Nephron (organoid): Measurements from ENCODE around the gene KLHDC10.
A peak's percentile ranks its signal among the peaks of the same experiment; 100 is the strongest.
"Not testable (repeated sequence)": the region's sequence is repeated elsewhere in the genome, so short reads cannot be mapped to it uniquely, and the experiment has no call there.

Experiments
- H3K27ac Mint-ChIP-seq, 3 experiments: 2 replicates each; pipeline ENCODE4 v1.8.0; 2020; ENCODE audit warnings: mixed read lengths in 3 of 3, mild to moderate bottlenecking in 2 of 3, moderate library complexity in 1 of 3
- H3K27me3 Mint-ChIP-seq: 2 replicates; pipeline ENCODE4 v1.8.0; 2021; ENCODE audit warnings: low read depth, mild to moderate bottlenecking, moderate library complexity, mixed read lengths
- H3K36me3 Mint-ChIP-seq: 2 replicates; pipeline ENCODE4 v1.8.0; 2020; ENCODE audit warnings: low read depth, mixed read lengths
- H3K4me1 Mint-ChIP-seq: 2 replicates; pipeline ENCODE4 v1.8.0; 2020; ENCODE audit warnings: mixed read lengths
- H3K4me3 Mint-ChIP-seq, 3 experiments: 2 replicates each; pipeline ENCODE4 v1.8.0; 2020; ENCODE audit warnings: mild to moderate bottlenecking in 3 of 3, mixed read lengths in 3 of 3, moderate library complexity in 2 of 3
- H3K9me3 Mint-ChIP-seq: 2 replicates; pipeline ENCODE4 v1.8.0; 2020; ENCODE audit warnings: mixed read lengths
- CTCF ChIP-seq, 3 experiments: fragments of 200-600 bp; sonication (generic); IDR thresholded peaks; one replicate each; pipeline ENCODE4 v1.5.0; 2021; ENCODE audit warnings: antibody characterized with exemption in 3 of 3; ENCODE audit not compliant: unreplicated experiment in 3 of 3

KLHDC10 gene

GRCh38 chr7:130118801-130119200, 48.5 kb downstream of the KLHDC10 start:
- Mint-ChIP-seq H3K9me3 (no peaks in the 10 kb centered on the region), H3K36me3 (peaks cover 47% of the 10 kb centered on the region), H3K27me3 (no peaks in the 10 kb centered on the region), H3K27ac (peak overlapping the region in 1 of 3 experiments; percentile 31), H3K4me3 (no peak overlapping the region), H3K4me1 (peaks cover 4% of the 10 kb centered on the region)
- no peak for TF ChIP-seq CTCF (IDR thresholded peaks at IDR 0.05; ENCODE audit: unreplicated experiment in 3 of 3)

- no peaks in the 10 kb centered on the region for H3K27me3 Mint-ChIP-seq
- H3K4me1 Mint-ChIP-seq: peaks cover 18% of the 10 kb centered on the region
- no peaks in the 10 kb centered on the region for H3K9me3 Mint-ChIP-seq
- TF ChIP-seq CTCF (IDR thresholded peaks at IDR 0.05; ENCODE audit: unreplicated experiment in 3 of 3): no peak
- H3K36me3 Mint-ChIP-seq: peaks cover 68% of the 10 kb centered on the region
- peak overlapping the region in 1 of 3 experiments; percentile 23 for H3K27ac Mint-ChIP-seq
- H3K4me3 Mint-ChIP-seq: no peak overlapping the region
These were observed 53.2 kb downstream of the KLHDC10 start for GRCh38 chr7:130123501-130123900.

GRCh38 chr7:130124711-130125110, 54.4 kb downstream of the KLHDC10 start:
- H3K27me3 Mint-ChIP-seq: no peaks in the 10 kb centered on the region
- H3K9me3 Mint-ChIP-seq: no peaks in the 10 kb centered on the region
- peaks cover 29% of the 10 kb centered on the region for H3K4me1 Mint-ChIP-seq
- H3K4me3 Mint-ChIP-seq: no peak overlapping the region
- H3K36me3 Mint-ChIP-seq: peaks cover 73% of the 10 kb centered on the region
- peak overlapping the region in 2 of 3 experiments; percentile 21 to 63 for H3K27ac Mint-ChIP-seq
- TF ChIP-seq CTCF (IDR thresholded peaks at IDR 0.05; ENCODE audit: unreplicated experiment in 3 of 3): no peak

- peaks cover 43% of the 10 kb centered on the region for H3K4me1 Mint-ChIP-seq
- H3K27ac Mint-ChIP-seq: peak overlapping the region; percentile 90 to 96 (median 93)
- not testable (repeated sequence) for H3K27me3 Mint-ChIP-seq, H3K9me3 Mint-ChIP-seq
- H3K4me3 Mint-ChIP-seq: peak overlapping the region in 1 of 3 experiments; percentile 19
- peaks cover 78% of the 10 kb centered on the region for H3K36me3 Mint-ChIP-seq
These were observed 56.5 kb downstream of the KLHDC10 start for GRCh38 chr7:130126840-130127239.

- peaks cover 78% of the 10 kb centered on the region for H3K36me3 Mint-ChIP-seq
- H3K9me3 Mint-ChIP-seq: no peaks in the 10 kb centered on the region
- no peak for TF ChIP-seq CTCF (IDR thresholded peaks at IDR 0.05; ENCODE audit: unreplicated experiment in 3 of 3)
- H3K27ac Mint-ChIP-seq: peak overlapping the region; percentile 90 to 96 (median 93)
- H3K27me3 Mint-ChIP-seq: no peaks in the 10 kb centered on the region
- peak overlapping the region in 1 of 3 experiments; percentile 19 for H3K4me3 Mint-ChIP-seq
- H3K4me1 Mint-ChIP-seq: peaks cover 49% of the 10 kb centered on the region
These were observed 57.1 kb downstream of the KLHDC10 start for GRCh38 chr7:130127404-130127803.

- Mint-ChIP-seq H3K4me3 (peak overlapping the region in 1 of 3 experiments; percentile 47), H3K36me3 (peaks cover 75% of the 10 kb centered on the region), H3K27ac (peak overlapping the region; percentile 90 to 96 (median 93)), H3K9me3 (no peaks in the 10 kb centered on the region), H3K4me1 (peaks cover 50% of the 10 kb centered on the region), H3K27me3 (no peaks in the 10 kb centered on the region)
- no peak for TF ChIP-seq CTCF (IDR thresholded peaks at IDR 0.05; ENCODE audit: unreplicated experiment in 3 of 3)
These were observed 57.5 kb downstream of the KLHDC10 start for GRCh38 chr7:130127821-130128317.
